LNCaP clone FGC (cell line): ENCODE data around the gene PPIG.
"Not testable (repeated sequence)": the region's sequence is repeated elsewhere in the genome, so short reads cannot be mapped to it uniquely, and the experiment has no call there.

Experiments
- DNase-seq: peaks from one replicate; pipeline ENCODE4 v3.0.0-alpha.2; 2011; ENCODE audit warnings: low read depth
- H3K4me3 ChIP-seq: 2 replicates; pipeline ENCODE4 v1.5.1; 2011; ENCODE audit warnings: mild to moderate bottlenecking, low read depth, low read length, control low read depth
- CTCF ChIP-seq: IDR thresholded peaks from 2 replicates; pipeline ENCODE4 v1.5.1; 2012; ENCODE audit warnings: mild to moderate bottlenecking; ENCODE audit not compliant: control insufficient read depth, insufficient read depth; ENCODE audit errors: extremely low read depth

PPIG gene

DNA sequence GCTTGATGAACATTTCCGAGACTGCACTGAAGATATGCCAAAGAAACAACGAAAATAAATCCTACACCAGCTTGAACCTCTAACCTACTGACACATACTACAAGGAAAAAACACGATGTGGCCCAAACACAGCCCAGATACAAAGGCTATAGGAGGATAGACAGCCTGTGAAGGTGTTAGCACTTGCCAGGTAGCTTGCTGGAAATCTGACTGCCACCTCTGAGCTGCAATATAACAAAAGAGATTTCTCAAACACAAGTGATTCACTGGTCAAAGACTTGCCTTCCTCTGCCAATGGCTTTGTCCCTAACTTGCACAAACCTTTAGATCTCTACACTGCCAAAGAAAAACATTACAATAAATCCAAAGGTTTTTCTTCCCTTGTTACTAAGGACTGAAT is 89.0 kb downstream of the PPIG start:
- TF ChIP-seq CTCF: no peak
- H3K4me3 ChIP-seq: no peak overlapping the region
- no peak for DNase-seq

DNA sequence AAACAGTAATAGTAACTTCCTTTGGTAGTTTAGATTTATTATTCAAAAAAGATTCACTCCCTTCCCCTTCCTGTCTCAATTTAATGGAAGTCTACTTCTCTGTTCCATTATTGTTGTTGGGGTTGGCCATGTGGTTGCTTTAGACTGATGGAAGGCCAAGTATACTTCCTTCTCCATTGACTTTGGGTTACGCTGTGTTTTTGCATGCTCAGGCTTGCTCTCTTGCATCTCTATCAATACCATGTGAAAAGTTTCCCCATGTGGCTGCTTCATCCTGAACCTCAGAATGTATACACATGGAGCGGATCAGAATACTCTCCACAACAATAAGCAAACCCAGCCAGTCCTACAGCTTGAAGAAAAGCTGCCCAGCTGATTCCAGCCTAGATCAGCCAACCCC is 89.8 kb downstream of the PPIG start:
- H3K4me3 ChIP-seq: no peak overlapping the region
- DNase-seq: no peak
- no peak for TF ChIP-seq CTCF

GRCh38 chr2:169676357-169676756 is 92.2 kb downstream of the PPIG start:
- H3K4me3 ChIP-seq: no peak overlapping the region
- no peak for TF ChIP-seq CTCF
- DNase-seq: no peak

- no peak overlapping the region for H3K4me3 ChIP-seq
- DNase-seq: no peak
- no peak for TF ChIP-seq CTCF
Measured at GRCh38 chr2:169676850-169677249, 92.7 kb downstream of the PPIG start.

- no peak for TF ChIP-seq CTCF
- H3K4me3 ChIP-seq: no peak overlapping the region
- no peak for DNase-seq
Measured at GRCh38 chr2:169683054-169683424, 98.9 kb downstream of the PPIG start.

- DNase-seq: no peak
- H3K4me3 ChIP-seq: no peak overlapping the region
- TF ChIP-seq CTCF: no peak
Measured at GRCh38 chr2:169683425-169684134, 99.4 kb downstream of the PPIG start.

DNA sequence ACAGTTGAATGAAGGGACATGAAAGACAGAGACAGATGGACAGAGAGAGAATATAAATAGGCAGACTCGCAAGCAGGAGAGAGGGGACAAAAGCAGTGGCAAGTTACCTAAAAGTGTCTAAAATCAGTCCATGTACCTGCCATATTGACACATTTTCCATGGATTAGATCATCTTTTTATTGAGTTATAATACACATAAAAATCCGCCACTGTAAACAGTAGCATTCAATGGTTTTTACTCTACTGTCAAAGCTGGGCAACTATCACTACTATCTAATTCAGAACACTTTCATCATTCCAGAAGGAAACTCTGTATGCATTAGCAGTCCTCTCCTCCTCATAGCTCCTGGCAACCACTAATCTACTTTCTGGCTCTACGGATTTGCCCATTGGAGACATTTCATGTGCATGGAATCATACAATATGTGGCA is 100.0 kb downstream of the PPIG start:
- peak; percentile 31 for DNase-seq
- no peak for TF ChIP-seq CTCF
- H3K4me3 ChIP-seq: no peak overlapping the region

DNA sequence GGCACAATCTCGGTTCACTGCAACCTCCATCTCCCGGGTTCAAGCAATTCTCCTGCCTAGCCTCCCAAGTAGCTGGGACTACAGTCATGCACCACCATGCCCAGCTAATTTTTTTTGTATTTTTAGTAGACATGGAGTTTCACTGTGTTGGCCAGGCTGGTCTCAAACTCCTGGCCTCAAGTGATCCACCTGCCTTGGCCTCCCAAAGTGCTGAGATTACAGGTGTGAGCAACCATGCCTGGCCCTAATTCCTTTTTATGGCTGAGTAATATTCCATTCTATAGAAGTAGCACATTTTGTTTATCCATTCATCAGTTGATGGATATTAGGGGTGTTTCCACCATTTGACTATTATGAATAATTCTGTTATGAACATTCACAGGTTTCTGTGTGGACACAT is 100.6 kb downstream of the PPIG start:
- not testable (repeated sequence) for H3K4me3 ChIP-seq, DNase-seq

DNA sequence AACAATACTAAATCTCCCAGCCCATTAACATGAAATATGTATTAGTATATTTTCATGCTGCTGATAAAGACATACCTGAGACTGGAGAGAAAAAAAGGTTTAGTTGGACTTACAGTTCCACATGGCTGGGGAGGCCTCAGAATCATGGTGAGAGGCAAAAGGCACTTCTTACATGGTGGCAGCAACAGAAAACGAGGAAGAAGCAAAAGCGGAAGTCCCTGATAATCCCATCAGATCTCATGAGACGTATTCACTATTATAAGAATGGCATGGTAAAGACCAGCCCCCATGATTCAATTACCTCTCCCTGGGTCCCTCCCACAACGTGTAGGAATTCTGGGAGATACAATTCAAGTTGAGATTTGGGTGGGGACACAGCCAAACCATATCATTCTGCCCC is 102.7 kb downstream of the PPIG start:
- not testable (repeated sequence) for DNase-seq, H3K4me3 ChIP-seq

- DNase-seq, H3K4me3 ChIP-seq: not testable (repeated sequence)
Measured at GRCh38 chr2:169687943-169688342, 103.8 kb downstream of the PPIG start.
